ENCODE results near the gene ZCCHC14. TPM values are rescaled to one million over a fixed set of nuclear protein-coding genes. Genes with fewer than 3 reads are reported as not detected.
"Not testable (repeated sequence)": the region's sequence is repeated elsewhere in the genome, so short reads cannot be mapped to it uniquely, and the experiment has no call there.

The ZCCHC14 gene
- total RNA-seq, 2 experiments from 2014 or later, result 0.63 to 1.5 TPM

DNA sequence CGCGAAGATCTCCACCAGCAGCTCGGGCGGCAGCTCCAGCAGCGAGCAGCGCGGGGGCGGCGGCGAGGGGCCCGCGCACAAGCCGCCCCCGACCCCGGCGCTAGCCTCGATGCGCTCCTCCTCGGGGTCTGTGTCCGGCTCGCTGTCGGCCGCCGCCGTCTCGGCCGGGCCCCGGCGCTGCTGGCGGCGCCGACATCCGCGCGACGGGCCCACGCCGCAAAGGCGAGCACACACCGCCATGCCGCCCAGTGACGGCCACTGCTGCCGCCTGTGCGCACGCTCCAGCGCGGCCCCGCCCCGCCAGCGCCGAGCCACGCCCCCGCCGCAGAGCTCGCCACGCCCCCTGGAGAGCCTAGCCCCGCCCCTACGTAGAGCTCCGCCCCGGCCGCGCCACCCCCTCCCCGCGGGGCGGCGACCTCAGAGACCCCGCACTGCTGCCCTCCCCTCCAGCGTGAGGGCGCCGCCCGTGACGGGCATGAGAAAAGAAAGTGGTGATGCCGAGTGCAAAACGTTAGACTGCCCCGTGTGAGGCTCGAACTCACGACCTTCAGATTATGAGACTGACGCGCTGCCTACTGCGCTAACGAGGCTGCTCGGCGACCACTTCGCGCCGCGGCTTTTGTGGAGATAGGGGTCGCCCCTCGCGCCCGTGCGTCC, 109.2 kb downstream of the ZCCHC14 start, which contains the start of gene FBXO31:
Gene FBXO31, minus strand, starts transcription at position 272 of the 657 bp plus-strand sequence. Its CDS starts 32 bp downstream, at position 240.
- Mint-ChIP-seq H3K4me3 (peak within 1 kb of the TSS; percentile 80), H3K9me3 (ENCODE audit: low read depth) (no peaks in the 10 kb centered on the region), H3K36me3 (peaks cover 12% of the 10 kb centered on the region), H3K27me3 (no peaks in the 10 kb centered on the region), H3K27ac (peak within 1 kb of the TSS; percentile 96), H3K4me1 (peaks cover 60% of the 10 kb centered on the region)
- DNase-seq, result peak; percentile 91
- ATAC-seq, result peak; percentile 67
- CTCF ChIA-PET, result interaction anchor here (1.0 to 2.1 kb wide), 7 partner anchors 9 to 66 kb away, joined by 3 to 15 read pairs (median 5); partner anchors contain the start of gene C16orf95

DNA sequence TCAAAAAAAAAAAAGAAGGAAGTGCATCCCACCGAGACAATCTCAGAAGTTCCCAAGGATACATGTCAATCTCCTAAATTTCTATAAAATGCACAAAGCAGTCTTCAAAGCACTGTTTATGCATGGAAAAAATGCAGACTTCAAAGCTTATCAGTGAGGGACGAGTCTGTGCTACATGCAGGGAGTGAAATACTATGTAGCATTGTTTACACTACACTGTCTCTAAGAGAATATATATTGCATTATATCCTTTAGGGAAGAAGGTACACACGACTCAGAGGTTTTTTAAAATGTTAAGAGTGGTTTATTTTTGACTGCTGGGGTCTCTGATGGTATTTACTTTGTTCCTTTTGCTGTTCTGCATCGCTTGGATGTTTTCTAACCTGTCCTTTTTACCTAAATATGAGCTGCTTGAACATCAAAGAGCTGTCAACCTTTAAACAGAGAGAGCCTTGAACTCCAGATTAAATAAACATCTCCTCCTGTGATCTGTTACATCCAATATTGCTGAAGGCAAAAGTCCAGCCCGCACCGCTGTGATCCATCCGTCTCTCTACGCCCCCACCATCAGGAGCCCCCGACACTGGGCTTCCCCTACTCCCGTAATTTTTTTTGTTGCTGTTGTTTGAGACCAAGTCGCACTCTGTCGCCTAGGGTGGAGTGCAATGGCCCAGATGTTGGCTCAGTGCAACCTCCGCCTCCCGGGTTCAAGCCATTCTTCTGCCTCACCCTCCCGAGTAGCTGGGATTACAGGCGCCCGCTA, 110.6 kb downstream of the ZCCHC14 start:
- Mint-ChIP-seq H3K9me3 (ENCODE audit: low read depth) (no peaks in the 10 kb centered on the region), H3K36me3 (peaks cover 14% of the 10 kb centered on the region), H3K4me3 (peak overlapping the region; percentile 80), H3K27ac (peak overlapping the region; percentile 96), H3K4me1 (peaks cover 47% of the 10 kb centered on the region), H3K27me3 (no peaks in the 10 kb centered on the region)
- CTCF ChIA-PET, result interaction anchor here (1.0 to 1.6 kb wide), 3 partner anchors 18 to 57 kb away, joined by 4 to 6 read pairs (median 5); no protein-coding TSS in a partner anchor
- DNase-seq (no peak), ATAC-seq (no peak)

DNA sequence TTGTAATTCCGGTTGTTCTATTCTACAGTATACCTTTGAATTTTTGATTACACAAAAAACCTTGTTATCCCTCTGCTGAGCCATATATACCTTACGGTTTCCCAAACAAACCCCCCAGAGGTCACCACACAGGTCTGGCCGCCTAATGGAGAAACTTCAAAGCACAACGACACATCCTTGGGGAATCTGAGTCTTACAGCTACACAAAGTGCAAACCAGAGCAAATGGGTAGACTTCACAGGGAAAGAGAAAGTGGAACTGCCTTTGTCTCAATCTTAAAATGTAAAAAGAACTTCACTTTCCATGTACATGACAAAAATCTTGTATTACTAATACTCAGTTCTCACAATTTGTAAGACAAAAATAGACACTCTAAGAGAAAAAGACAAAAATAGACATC, 111.9 kb downstream of the ZCCHC14 start:
- CTCF ChIA-PET, result interaction anchor here (0.9 to 1.6 kb wide), 5 partner anchors 12 to 256 kb away, joined by 3 to 5 read pairs (median 4); partner anchors contain the start of gene C16orf95
- peaks cover 47% of the 10 kb centered on the region for H3K4me1 Mint-ChIP-seq

DNA sequence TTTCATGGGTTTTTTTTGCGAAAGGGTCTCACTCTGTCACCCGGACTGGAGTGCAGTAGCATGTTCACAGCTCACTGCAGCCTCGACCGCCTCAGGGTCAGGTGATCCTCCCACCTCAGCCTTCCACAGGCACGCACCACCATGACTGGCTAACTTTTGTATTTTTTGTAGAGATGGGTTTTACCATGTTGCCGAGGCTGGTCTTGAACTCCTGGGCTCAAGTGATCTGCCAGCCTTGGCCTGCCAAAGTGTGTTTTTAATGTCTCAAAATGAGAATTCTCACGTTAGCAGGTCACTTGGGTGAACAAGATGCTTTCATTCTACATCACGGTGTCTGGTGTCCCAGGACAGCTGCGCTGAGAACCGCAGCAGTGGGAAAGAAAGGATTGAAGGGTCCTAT, 112.4 kb downstream of the ZCCHC14 start:
- DNase-seq, result no peak
- Mint-ChIP-seq H3K27me3 (no peaks in the 10 kb centered on the region), H3K27ac (peak overlapping the region; percentile 91), H3K4me3 (peak overlapping the region; percentile 80), H3K36me3 (peaks cover 15% of the 10 kb centered on the region), H3K9me3 (ENCODE audit: low read depth) (no peaks in the 10 kb centered on the region), H3K4me1 (peaks cover 48% of the 10 kb centered on the region)
- ATAC-seq, result no peak
- CTCF ChIA-PET, result interaction anchor here (1.0 to 1.6 kb wide), 4 partner anchors 16 to 256 kb away, joined by 3 to 5 read pairs (median 4); partner anchors contain the start of gene C16orf95

More for the DNA sequence above, 111.9 kb downstream of the ZCCHC14 start:
- ATAC-seq (no peak), DNase-seq (no peak)
- Mint-ChIP-seq H3K9me3 (ENCODE audit: low read depth) (no peaks in the 10 kb centered on the region), H3K27me3 (no peaks in the 10 kb centered on the region), H3K4me3 (peak overlapping the region; percentile 80), H3K36me3 (peaks cover 15% of the 10 kb centered on the region), H3K27ac (peak overlapping the region; percentile 91)

DNA sequence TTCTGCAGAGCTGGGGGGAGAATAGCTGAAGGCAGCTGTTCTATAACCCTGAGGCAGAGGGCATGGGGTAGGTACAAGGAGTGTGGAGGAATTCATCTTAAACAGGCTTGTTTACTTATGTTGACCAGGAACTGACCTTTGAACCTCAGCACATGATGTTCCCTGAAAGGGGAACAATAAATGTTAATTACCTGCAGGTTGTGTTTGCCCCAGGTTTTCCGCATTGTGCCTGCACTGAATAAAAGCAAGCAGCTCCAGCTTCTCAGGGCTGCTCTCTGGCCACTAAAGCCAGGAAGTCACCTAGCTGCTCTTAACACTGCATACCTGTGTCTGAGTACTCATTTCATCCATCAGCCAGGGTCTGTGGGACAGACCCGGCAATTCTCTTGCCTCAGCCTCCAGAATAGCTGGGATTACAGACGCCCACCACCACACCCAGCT, 113.5 kb downstream of the ZCCHC14 start:
- H3K4me3 Mint-ChIP-seq; H3K9me3 Mint-ChIP-seq (ENCODE audit: low read depth); H3K27ac Mint-ChIP-seq; H3K27me3 Mint-ChIP-seq; ATAC-seq; DNase-seq: not testable (repeated sequence)
- H3K36me3 Mint-ChIP-seq, result peaks cover 15% of the 10 kb centered on the region
- CTCF ChIA-PET, result interaction anchor here (0.7 kb wide), 1 partner anchor 821 kb away, joined by 5 read pairs; no protein-coding TSS in a partner anchor
- H3K4me1 Mint-ChIP-seq, result peaks cover 43% of the 10 kb centered on the region

DNA sequence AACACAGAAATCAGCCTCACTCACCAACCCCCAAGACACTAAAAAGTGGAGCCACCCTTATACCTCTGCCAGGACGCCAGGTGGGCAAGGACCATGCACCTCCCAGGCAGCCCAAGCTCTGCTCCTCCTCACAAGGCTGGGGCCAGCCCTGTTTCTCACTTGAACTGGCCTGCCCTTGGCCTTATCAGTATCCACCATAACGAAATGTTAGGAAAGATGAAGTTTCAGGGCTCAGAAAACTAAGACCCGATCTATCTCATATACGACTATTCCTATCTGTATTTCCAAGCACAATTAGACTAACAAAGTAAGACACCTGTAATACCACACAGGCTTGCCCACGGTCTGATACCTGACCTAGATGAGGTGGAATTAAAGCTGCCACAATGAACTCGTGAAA, 116.2 kb downstream of the ZCCHC14 start:
- peaks cover 44% of the 10 kb centered on the region for H3K4me1 Mint-ChIP-seq
- CTCF ChIA-PET, result interaction anchor here (1.8 kb wide), 1 partner anchor 52 kb away, joined by 5 read pairs; no protein-coding TSS in a partner anchor
- no peaks in the 10 kb centered on the region for H3K27me3 Mint-ChIP-seq
- peaks cover 16% of the 10 kb centered on the region for H3K36me3 Mint-ChIP-seq
- no peak overlapping the region for H3K27ac Mint-ChIP-seq
- H3K9me3 Mint-ChIP-seq (ENCODE audit: low read depth), result no peaks in the 10 kb centered on the region
- DNase-seq (no peak), ATAC-seq (no peak)
- no peak overlapping the region for H3K4me3 Mint-ChIP-seq

DNA sequence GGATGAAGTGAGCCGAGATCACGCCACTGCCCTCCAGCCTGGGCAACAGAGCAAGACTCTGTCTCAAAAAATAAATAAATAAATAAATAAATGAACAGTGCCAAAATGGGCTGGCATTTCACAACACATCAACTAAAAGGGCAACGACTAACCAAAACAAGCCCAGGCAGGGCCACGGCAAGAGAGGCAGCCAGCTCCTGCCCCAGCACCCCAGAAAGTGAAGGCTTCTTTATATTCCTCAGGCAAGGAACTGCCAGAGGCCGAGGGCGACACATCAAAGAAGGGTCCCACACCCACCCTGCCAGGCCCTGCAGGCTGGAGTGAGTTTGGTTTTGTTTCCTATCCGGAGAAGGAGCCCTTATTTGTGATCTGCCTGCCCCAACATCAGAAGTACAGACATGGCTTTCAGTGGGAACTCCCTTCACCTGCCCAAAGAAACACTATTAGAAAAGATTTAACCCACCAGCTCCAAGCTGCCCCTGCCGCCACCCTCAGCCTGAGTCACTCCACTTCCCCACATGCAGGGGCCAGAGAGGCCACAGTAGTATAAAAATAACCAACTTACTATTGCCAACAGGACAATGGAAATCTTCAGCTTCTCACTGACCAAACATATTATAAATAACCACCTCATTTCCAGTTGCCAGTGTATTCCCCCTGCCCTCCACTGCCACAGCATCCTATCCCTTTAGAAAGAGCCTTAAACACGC, 117.2 kb downstream of the ZCCHC14 start:
- ATAC-seq, result no peak
- Mint-ChIP-seq H3K27ac (peak overlapping the region; percentile 30), H3K36me3 (peaks cover 11% of the 10 kb centered on the region), H3K27me3 (no peaks in the 10 kb centered on the region), H3K4me3 (no peak overlapping the region), H3K9me3 (ENCODE audit: low read depth) (no peaks in the 10 kb centered on the region), H3K4me1 (peaks cover 33% of the 10 kb centered on the region)
- CTCF ChIA-PET, result interaction anchor here (1.8 kb wide), 1 partner anchor 51 kb away, joined by 5 read pairs; no protein-coding TSS in a partner anchor
- no peak for DNase-seq

DNA sequence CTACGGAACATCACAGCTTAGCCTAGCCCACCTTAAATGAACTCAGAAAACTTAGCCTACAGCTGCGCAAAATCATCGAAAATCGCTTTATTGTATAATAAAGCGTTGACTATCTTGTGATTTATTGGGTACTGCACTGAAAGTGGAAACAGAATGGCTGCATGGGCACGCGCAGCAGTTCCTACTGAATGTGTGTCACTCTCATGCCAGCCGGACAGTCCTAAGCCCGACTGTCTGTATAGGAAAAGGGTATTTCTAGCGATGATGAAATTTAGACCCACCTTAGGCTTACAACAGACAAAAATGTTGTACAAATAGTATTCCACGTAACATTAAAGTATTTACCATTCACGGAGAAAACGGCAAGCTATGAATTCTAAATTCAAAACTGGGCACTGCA, 118.5 kb downstream of the ZCCHC14 start:
- H3K36me3 Mint-ChIP-seq, result peaks cover 10% of the 10 kb centered on the region
- H3K4me3 Mint-ChIP-seq, result no peak overlapping the region
- no peak for DNase-seq
- H3K27ac Mint-ChIP-seq, result no peak overlapping the region
- no peak for ATAC-seq
- no peaks in the 10 kb centered on the region for H3K9me3 Mint-ChIP-seq (ENCODE audit: low read depth)
- H3K4me1 Mint-ChIP-seq, result peaks cover 26% of the 10 kb centered on the region
- no peaks in the 10 kb centered on the region for H3K27me3 Mint-ChIP-seq
- CTCF ChIA-PET, result no interaction called here

DNA sequence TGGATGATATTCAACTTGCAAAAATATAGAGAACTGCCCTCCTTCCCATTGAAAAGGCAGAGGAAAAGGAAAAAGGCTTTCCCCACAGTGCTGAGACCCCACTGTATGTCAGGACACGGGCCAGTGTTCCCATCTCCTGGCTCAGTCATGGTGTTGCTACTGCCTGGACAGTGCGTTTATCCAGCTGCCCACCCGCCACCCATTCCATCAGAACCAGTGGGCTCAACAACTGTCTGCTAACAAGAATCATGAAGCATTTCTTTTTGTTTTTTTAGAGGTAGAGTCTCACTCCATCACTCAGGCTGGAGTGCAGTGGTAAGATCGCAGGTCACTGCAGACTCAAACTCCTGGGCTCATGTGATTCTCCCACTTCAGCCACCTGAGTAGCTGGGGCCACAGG, 120.5 kb downstream of the ZCCHC14 start:
- ATAC-seq (no peak), DNase-seq (no peak)
- Mint-ChIP-seq H3K27ac (no peak overlapping the region), H3K27me3 (no peaks in the 10 kb centered on the region), H3K36me3 (peaks cover 4% of the 10 kb centered on the region), H3K9me3 (ENCODE audit: low read depth) (no peaks in the 10 kb centered on the region), H3K4me3 (no peak overlapping the region), H3K4me1 (peaks cover 27% of the 10 kb centered on the region)
- CTCF ChIA-PET, result no interaction called here

DNA sequence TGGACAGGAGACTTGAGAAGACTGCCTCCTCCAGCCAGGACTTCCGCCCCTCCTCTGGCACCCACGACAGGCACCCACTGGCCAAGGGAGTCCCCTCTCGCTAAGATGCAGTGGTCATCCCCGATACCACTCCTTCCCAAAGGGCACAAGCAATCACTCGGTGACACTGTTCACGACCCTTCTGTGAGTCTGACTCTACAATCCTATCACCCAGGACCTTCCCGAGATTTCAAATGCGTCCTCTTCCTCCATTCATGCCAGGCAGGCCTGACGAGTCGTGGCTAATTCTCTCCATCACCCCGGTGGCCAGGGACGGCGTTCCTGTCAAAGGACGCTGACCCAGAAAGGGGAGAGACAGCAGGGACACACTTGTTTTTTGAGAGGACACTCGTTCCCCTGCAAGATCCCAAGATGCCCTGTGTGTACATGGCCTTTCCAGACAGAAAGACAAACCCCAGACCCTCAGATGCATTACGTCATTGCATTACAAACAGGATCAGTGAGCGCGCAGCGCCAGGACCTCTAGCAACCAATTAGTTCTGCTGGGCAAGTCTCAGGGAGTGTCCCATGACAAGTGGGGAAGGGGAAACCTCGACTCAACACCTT, 121.5 kb downstream of the ZCCHC14 start:
- Mint-ChIP-seq H3K27ac (no peak overlapping the region), H3K9me3 (ENCODE audit: low read depth) (no peaks in the 10 kb centered on the region), H3K4me1 (peaks cover 20% of the 10 kb centered on the region), H3K36me3 (peaks cover 3% of the 10 kb centered on the region), H3K27me3 (no peaks in the 10 kb centered on the region), H3K4me3 (no peak overlapping the region)
- no peak for ATAC-seq
- no peak for DNase-seq
- CTCF ChIA-PET, result no interaction called here

DNA sequence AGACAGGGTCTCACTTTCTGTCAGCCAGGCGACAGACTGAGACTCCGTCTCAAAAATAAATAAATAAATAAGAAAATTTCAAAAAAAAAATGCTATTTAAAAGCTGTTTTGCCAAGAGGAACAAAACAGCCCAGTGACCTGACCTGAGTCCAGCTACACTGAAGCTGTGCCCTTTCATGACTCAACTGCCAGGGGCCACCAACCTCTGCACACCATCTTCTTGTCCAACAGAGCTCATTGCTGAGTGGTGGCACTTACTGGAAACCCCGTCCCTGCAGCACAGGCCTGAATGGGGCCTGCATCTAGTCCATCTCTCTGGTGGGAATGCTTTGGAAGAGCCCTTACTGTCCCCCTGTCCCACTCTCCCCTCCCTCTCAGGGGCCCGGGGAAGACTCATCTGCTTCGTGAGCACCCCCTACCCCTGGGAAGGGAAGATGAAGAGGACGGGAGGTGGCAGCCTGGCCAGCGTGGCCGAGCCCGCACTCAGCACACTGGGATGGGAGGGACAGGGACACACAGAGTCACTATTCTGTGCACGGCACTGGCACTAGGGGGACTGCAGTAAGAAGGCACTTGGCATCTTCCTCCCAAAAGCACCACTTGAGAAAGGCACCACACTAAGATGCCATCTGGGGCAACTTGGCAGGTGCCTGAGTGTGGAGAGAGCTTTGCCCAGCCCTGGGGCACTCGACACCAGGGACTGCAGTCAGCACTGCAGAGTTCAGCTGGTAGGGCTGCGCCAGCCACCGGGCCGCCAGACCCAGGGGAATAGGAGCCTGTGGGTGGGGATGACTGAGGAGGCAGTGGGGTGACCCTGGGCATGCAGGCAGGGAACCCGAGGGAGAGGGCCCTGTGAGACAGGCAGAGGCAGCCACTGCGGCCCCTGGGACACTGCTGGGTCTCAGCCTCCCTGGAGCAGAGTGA, 122.8 kb downstream of the ZCCHC14 start:
- no peak for DNase-seq
- CTCF ChIA-PET, result interaction anchor here (1.4 kb wide), 1 partner anchor 24 kb away, joined by 4 read pairs; no protein-coding TSS in a partner anchor
- Mint-ChIP-seq H3K27ac (no peak overlapping the region), H3K4me3 (no peak overlapping the region), H3K4me1 (peaks cover 20% of the 10 kb centered on the region), H3K9me3 (ENCODE audit: low read depth) (no peaks in the 10 kb centered on the region), H3K27me3 (no peaks in the 10 kb centered on the region), H3K36me3 (peaks cover 5% of the 10 kb centered on the region)
- ATAC-seq, result no peak
